HepG2 (cell line): Measurements from ENCODE around the gene OR5A2. TPM values are rescaled to one million over a fixed set of nuclear protein-coding genes. Genes with fewer than 3 reads are reported as not detected.

Experiments
- ATAC-seq: fragments of 200-7000 bp; cut with Tn5 transposase; 3 replicates; pipeline ENCODE4 v1.9.1; 2020; ENCODE audit warnings: mild to moderate bottlenecking, moderate library complexity
- BruUV-seq: library from RNA; stranded (reverse); fragments of 400-500 nt; replicated peaks from 2 replicates; lab custom pipeline; 2021; lab: Mats Ljungman, UMichigan
- CTCF ChIA-PET: fragments of 300-600 bp; formaldehyde crosslinking; extraction: SDS; loops from one replicate; lab custom pipeline; 2021; ENCODE audit warnings: low total read pairs, inconsistent platforms, low intra/inter-chr PET ratio; lab: Yijun Ruan, JAX
- POLR2A ChIA-PET: fragments of 350-600 bp; sonication (Branson Sonifier 250); formaldehyde crosslinking; loops from one replicate; lab custom pipeline; 2020; ENCODE audit warnings: antibody characterized with exemption, inconsistent platforms; lab: Yijun Ruan, JAX
- DNase-seq: peaks from one replicate; pipeline ENCODE4 v3.0.0-alpha.2; 2015; ENCODE audit warnings: low spot score
- FAIRE-seq: peaks from 3 replicates; lab custom pipeline; 2011; peaks lifted over from hg19 to GRCh38; lab: Jason Lieb, UNC
- H2AFZ ChIP-seq: one replicate; pipeline ENCODE4 v1.6.1; 2011; ENCODE audit warnings: low read length, inconsistent platforms
- H3K27ac ChIP-seq: fragments of 300-600 bp; 3 replicates; pipeline ENCODE4 v1.8.0; 2011; ENCODE audit warnings: mixed run types, mild to moderate bottlenecking, mixed read lengths, low read length, inconsistent platforms; ENCODE audit not compliant: insufficient read depth; ENCODE audit errors: extremely low read length
- H3K27me3 ChIP-seq, 2 experiments: fragments of 200-600 bp in 1 of 2; 2 replicates in 1 of 2; 3 replicates in 1 of 2; pipeline versions ENCODE4 v1.6.0 to v1.8.0; 2011; ENCODE audit warnings: low read length in 2 of 2, mild to moderate bottlenecking in 2 of 2, moderate library complexity in 2 of 2, inconsistent platforms in 1 of 2; ENCODE audit not compliant: insufficient read depth in 2 of 2, control insufficient read depth in 1 of 2
- H3K36me3 ChIP-seq, 2 experiments: fragments of 200-600 bp in 1 of 2; replicated peaks in 1 of 2; 2 replicates in 1 of 2; 3 replicates in 1 of 2; pipeline versions ENCODE4 v1.5.1 to v1.8.0; 2011; ENCODE audit warnings: low read length in 2 of 2, inconsistent platforms in 1 of 2; ENCODE audit not compliant: insufficient read depth in 2 of 2, control insufficient read depth in 1 of 2
- H3K4me1 ChIP-seq: 2 replicates; pipeline ENCODE4 v1.5.1; 2012; ENCODE audit warnings: low read length, inconsistent platforms; ENCODE audit not compliant: insufficient read depth
- H3K4me2 ChIP-seq: 2 replicates; pipeline ENCODE4 v1.6.0; 2011; ENCODE audit warnings: low read depth, low read length, inconsistent platforms
- H3K4me3 ChIP-seq, 3 experiments: fragments of 200-600 bp in 1 of 3; sonication (generic), shearing (Covaris generic) in 1 of 3; replicated peaks in 1 of 3; 2 replicates each; pipeline ENCODE4 v1.5.1; 2011 to 2016; ENCODE audit warnings: low read length in 3 of 3, inconsistent platforms in 2 of 3, low read depth in 2 of 3, mild to moderate bottlenecking in 2 of 3, control low read depth in 1 of 3, mixed read lengths in 1 of 3; ENCODE audit not compliant: insufficient read depth in 1 of 3
- H3K79me2 ChIP-seq: one replicate; pipeline ENCODE4 v1.6.1; 2011; ENCODE audit warnings: low read length, inconsistent platforms; ENCODE audit not compliant: insufficient read depth
- H3K9ac ChIP-seq: 2 replicates; pipeline ENCODE4 v1.6.0; 2011; ENCODE audit warnings: mild to moderate bottlenecking, low read depth, low read length, inconsistent platforms; ENCODE audit not compliant: insufficient read depth
- H3K9me3 ChIP-seq: 2 replicates; pipeline ENCODE4 v1.5.1; 2012; ENCODE audit warnings: mild to moderate bottlenecking, low read length
- H4K20me1 ChIP-seq: 2 replicates; pipeline ENCODE4 v1.6.0; 2011; ENCODE audit warnings: inconsistent platforms, mild to moderate bottlenecking, low read length, moderate library complexity; ENCODE audit not compliant: insufficient read depth
- ARNT ChIP-seq: fragments of 450-650 bp; IDR thresholded peaks from 2 replicates; pipeline ENCODE4 v1.6.1; 2017
- ATF7 ChIP-seq, 2 experiments: fragments of 450-650 bp in 1 of 2; sonication (generic) in 1 of 2; formaldehyde crosslinking in 1 of 2; IDR thresholded peaks; 2 replicates each; pipeline versions ENCODE4 v1.4.0 to v1.6.1; 2016 to 2020; ENCODE audit warnings: antibody characterized with exemption in 1 of 2, mild to moderate bottlenecking in 1 of 2, missing genetic modification reagents in 1 of 2
- HCFC1 ChIP-seq: fragments of 150-350 bp; IDR thresholded peaks from 2 replicates; pipeline ENCODE4 v1.6.1; 2014; ENCODE audit warnings: low read depth, low read length
- HOXA7 ChIP-seq: sonication (generic); formaldehyde crosslinking; IDR thresholded peaks from 2 replicates; pipeline ENCODE4 v1.8.1; 2022; ENCODE audit warnings: mild to moderate bottlenecking, missing genetic modification reagents, moderate library complexity
- MLXIP ChIP-seq: sonication (generic); formaldehyde crosslinking; IDR thresholded peaks from 2 replicates; pipeline ENCODE4 v1.9.0; 2021; ENCODE audit warnings: missing genetic modification reagents, borderline replicate concordance
- POLR2A ChIP-seq, 2 experiments: IDR thresholded peaks; 2 replicates each; pipeline ENCODE4 v1.6.1; 2011; ENCODE audit warnings: low read depth in 2 of 2, low read length in 2 of 2, mild to moderate bottlenecking in 1 of 2, moderate library complexity in 1 of 2; ENCODE audit not compliant: insufficient read depth in 1 of 2
- PREB ChIP-seq: sonication (generic); formaldehyde crosslinking; IDR thresholded peaks from 2 replicates; pipeline ENCODE4 v1.4.0; 2020; ENCODE audit warnings: missing genetic modification reagents
- TCF12 ChIP-seq, 2 experiments: fragments of 450-650 bp in 1 of 2; sonication (generic) in 1 of 2; formaldehyde crosslinking in 1 of 2; IDR thresholded peaks; 2 replicates each; pipeline versions ENCODE4 v1.6.1 to v1.8.0; 2017 to 2022; ENCODE audit warnings: antibody characterized with exemption in 1 of 2, mild to moderate bottlenecking in 1 of 2, missing genetic modification reagents in 1 of 2, moderate library complexity in 1 of 2
- TSC22D2 ChIP-seq: sonication (generic); formaldehyde crosslinking; IDR thresholded peaks from 2 replicates; pipeline ENCODE4 v1.5.1; 2020; ENCODE audit warnings: missing genetic modification reagents, mild to moderate bottlenecking, borderline replicate concordance
- ZNF101 ChIP-seq: sonication (generic); formaldehyde crosslinking; IDR thresholded peaks from 2 replicates; pipeline ENCODE4 v1.4.0; 2020; ENCODE audit warnings: mild to moderate bottlenecking, low read depth, missing genetic modification reagents, borderline replicate concordance
- ZNF256 ChIP-seq: sonication (generic); formaldehyde crosslinking; conservative IDR thresholded peaks from 2 replicates; pipeline ENCODE4 v1.4.0; 2020; ENCODE audit warnings: missing genetic modification reagents
- ZNF260 ChIP-seq: sonication (generic); formaldehyde crosslinking; IDR thresholded peaks from 2 replicates; pipeline ENCODE4 v1.4.0; 2020; ENCODE audit warnings: missing genetic modification reagents, low read depth, mild to moderate bottlenecking, borderline replicate concordance
- ZNF629 ChIP-seq: sonication (generic); formaldehyde crosslinking; conservative IDR thresholded peaks from 2 replicates; pipeline ENCODE4 v1.5.0; 2020; ENCODE audit warnings: missing genetic modification reagents
- WGBS: methylation state at CpG from one replicate; pipeline ENCODE4 v1.1.6; 2017; ENCODE audit warnings: low lambda C conversion rate; 5-methylcytosine and 5-hydroxymethylcytosine counted together
- in situ Hi-C: cut with HindIII; loops from 2 replicates; pipeline ENCODE4 v1.10.0; 2017; ENCODE audit warnings: low pct_unique_long_range_greater_than_20kb; ENCODE audit not compliant: extremely low pct_ligation_motif_present
- intact Hi-C: fragments of 100-400 bp; cut with micrococcal nuclease; formaldehyde crosslinking; loops from one replicate; pipeline ENCODE4 v1.10.0; 2022; ENCODE audit not compliant: unreplicated experiment
- polyA plus RNA-seq, 8 experiments: library from polyadenylated mRNA; depleted of rRNA in 3 of 8; stranded (reverse) in 7 of 8; unstranded in 1 of 8; fragments of >200 nt; fragmentation: Illumina TruSeq in 4 of 8; extraction: Trizol in 4 of 8; gene quantifications; 2 replicates each; pipeline versions ENCODE4 v1.2.1 to v1.2.3, GENCODE V29; 2011 to 2016; ENCODE audit warnings: low read depth in 4 of 8, missing spikeins in 1 of 8, mixed read lengths in 1 of 8; ENCODE audit not compliant: insufficient read depth in 1 of 8
- total RNA-seq, 5 experiments: library from RNA; depleted of rRNA; stranded (reverse); fragments of >200 nt; fragmentation: Illumina TruSeq; extraction: Trizol; gene quantifications; 2 replicates each; pipeline ENCODE4 v1.2.3, GENCODE V29; 2016; ENCODE audit warnings: low read depth in 1 of 5
- TF ChIP-seq, protein P1 (sequence below): IDR thresholded peaks from 2 replicates; pipeline ENCODE4 v1.6.1; 2016; ENCODE audit warnings: low read depth, control low read depth
- TF ChIP-seq, protein P2 (sequence below): sonication (generic); formaldehyde crosslinking; IDR thresholded peaks from 2 replicates; pipeline ENCODE4 v1.4.0; 2020; ENCODE audit warnings: mild to moderate bottlenecking, missing genetic modification reagents

Gene OR5A2
- total and polyA plus RNA-seq, 2 of the 13 experiments (the other 11 are each of a cell fraction or from before 2014, with no cell fraction given) = not detected

- no peak for DNase-seq
- no peaks in the 10 kb centered on the region for H3K36me3 ChIP-seq
- peaks cover 23% of the 10 kb centered on the region for H3K9me3 ChIP-seq
- ChIA-PET CTCF (no interaction called here), POLR2A (no interaction called here)
- no TSS peak for BruUV-seq
- WGBS = 0% methylated on average over 2 of the region's 2 CpGs
- H4K20me1 ChIP-seq = no peaks in the 10 kb centered on the region
- H2AFZ ChIP-seq = no peak overlapping the region
- no peak overlapping the region for H3K9ac ChIP-seq
- ATAC-seq = no peak
- FAIRE-seq = no peak
- H3K4me2 ChIP-seq = no peak overlapping the region
- no peaks in the 10 kb centered on the region for H3K79me2 ChIP-seq
- in situ Hi-C loops = no loop called here
- H3K4me1 ChIP-seq = no peaks in the 10 kb centered on the region
- intact Hi-C loops = no loop called here
- H3K4me3 ChIP-seq = no peak overlapping the region
- no peaks in the 10 kb centered on the region for H3K27me3 ChIP-seq
- H3K27ac ChIP-seq = no peak overlapping the region
- no peak for TF ChIP-seq ZNF256 (CRISPR knock-in tag)
- no peak for TF ChIP-seq MLXIP (CRISPR knock-in tag)
- TF ChIP-seq, protein P1, sequence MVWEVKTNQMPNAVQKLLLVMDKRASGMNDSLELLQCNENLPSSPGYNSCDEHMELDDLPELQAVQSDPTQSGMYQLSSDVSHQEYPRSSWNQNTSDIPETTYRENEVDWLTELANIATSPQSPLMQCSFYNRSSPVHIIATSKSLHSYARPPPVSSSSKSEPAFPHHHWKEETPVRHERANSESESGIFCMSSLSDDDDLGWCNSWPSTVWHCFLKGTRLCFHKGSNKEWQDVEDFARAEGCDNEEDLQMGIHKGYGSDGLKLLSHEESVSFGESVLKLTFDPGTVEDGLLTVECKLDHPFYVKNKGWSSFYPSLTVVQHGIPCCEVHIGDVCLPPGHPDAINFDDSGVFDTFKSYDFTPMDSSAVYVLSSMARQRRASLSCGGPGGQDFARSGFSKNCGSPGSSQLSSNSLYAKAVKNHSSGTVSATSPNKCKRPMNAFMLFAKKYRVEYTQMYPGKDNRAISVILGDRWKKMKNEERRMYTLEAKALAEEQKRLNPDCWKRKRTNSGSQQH (CRISPR knock-in tag) = no peak
- no peak for TF ChIP-seq ZNF260 (CRISPR knock-in tag)
- no peak for TF ChIP-seq HCFC1
- TF ChIP-seq ZNF629 = no peak
- no peak for TF ChIP-seq PREB
- no peak for TF ChIP-seq POLR2A (IDR thresholded peaks at IDR 0.05; ENCODE audit: insufficient read depth in 1 of 2, low read depth in 2 of 2, low read length in 2 of 2)
- TF ChIP-seq TCF12 (IDR thresholded peaks at IDR 0.05) = no peak
- no peak for TF ChIP-seq TCF12 (CRISPR knock-in tag; IDR thresholded peaks at IDR 0.05)
- TF ChIP-seq TSC22D2 (CRISPR knock-in tag) = no peak
- TF ChIP-seq ZNF101 (CRISPR knock-in tag) = no peak
- no peak for TF ChIP-seq HOXA7 (CRISPR knock-in tag)
- no peak for TF ChIP-seq ARNT
- TF ChIP-seq, protein P2, sequence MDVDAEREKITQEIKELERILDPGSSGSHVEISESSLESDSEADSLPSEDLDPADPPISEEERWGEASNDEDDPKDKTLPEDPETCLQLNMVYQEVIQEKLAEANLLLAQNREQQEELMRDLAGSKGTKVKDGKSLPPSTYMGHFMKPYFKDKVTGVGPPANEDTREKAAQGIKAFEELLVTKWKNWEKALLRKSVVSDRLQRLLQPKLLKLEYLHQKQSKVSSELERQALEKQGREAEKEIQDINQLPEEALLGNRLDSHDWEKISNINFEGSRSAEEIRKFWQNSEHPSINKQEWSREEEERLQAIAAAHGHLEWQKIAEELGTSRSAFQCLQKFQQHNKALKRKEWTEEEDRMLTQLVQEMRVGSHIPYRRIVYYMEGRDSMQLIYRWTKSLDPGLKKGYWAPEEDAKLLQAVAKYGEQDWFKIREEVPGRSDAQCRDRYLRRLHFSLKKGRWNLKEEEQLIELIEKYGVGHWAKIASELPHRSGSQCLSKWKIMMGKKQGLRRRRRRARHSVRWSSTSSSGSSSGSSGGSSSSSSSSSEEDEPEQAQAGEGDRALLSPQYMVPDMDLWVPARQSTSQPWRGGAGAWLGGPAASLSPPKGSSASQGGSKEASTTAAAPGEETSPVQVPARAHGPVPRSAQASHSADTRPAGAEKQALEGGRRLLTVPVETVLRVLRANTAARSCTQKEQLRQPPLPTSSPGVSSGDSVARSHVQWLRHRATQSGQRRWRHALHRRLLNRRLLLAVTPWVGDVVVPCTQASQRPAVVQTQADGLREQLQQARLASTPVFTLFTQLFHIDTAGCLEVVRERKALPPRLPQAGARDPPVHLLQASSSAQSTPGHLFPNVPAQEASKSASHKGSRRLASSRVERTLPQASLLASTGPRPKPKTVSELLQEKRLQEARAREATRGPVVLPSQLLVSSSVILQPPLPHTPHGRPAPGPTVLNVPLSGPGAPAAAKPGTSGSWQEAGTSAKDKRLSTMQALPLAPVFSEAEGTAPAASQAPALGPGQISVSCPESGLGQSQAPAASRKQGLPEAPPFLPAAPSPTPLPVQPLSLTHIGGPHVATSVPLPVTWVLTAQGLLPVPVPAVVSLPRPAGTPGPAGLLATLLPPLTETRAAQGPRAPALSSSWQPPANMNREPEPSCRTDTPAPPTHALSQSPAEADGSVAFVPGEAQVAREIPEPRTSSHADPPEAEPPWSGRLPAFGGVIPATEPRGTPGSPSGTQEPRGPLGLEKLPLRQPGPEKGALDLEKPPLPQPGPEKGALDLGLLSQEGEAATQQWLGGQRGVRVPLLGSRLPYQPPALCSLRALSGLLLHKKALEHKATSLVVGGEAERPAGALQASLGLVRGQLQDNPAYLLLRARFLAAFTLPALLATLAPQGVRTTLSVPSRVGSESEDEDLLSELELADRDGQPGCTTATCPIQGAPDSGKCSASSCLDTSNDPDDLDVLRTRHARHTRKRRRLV (CRISPR knock-in tag) = no peak
- TF ChIP-seq ATF7 (IDR thresholded peaks at IDR 0.05) = no peak
- TF ChIP-seq ATF7 (CRISPR knock-in tag; IDR thresholded peaks at IDR 0.05) = no peak
These were observed 25.0 kb downstream of the OR5A2 start for GRCh38 chr11:59401262-59401552.
